Stimulated activated CD4-positive, alpha-beta T cell treated with anti-CD3 and anti-CD28 coated beads, Interleukin-4, amount 100 ng/mL, for 1 hour (primary cell): ENCODE data around the gene INPP5A.
"Not testable (repeated sequence)": the region's sequence is repeated elsewhere in the genome, so short reads cannot be mapped to it uniquely, and the experiment has no call there.

ENCODE experiments used
- DNase-seq: peaks from one replicate; pipeline ENCODE4 v3.0.0-alpha.2; 2020

Gene INPP5A

DNA sequence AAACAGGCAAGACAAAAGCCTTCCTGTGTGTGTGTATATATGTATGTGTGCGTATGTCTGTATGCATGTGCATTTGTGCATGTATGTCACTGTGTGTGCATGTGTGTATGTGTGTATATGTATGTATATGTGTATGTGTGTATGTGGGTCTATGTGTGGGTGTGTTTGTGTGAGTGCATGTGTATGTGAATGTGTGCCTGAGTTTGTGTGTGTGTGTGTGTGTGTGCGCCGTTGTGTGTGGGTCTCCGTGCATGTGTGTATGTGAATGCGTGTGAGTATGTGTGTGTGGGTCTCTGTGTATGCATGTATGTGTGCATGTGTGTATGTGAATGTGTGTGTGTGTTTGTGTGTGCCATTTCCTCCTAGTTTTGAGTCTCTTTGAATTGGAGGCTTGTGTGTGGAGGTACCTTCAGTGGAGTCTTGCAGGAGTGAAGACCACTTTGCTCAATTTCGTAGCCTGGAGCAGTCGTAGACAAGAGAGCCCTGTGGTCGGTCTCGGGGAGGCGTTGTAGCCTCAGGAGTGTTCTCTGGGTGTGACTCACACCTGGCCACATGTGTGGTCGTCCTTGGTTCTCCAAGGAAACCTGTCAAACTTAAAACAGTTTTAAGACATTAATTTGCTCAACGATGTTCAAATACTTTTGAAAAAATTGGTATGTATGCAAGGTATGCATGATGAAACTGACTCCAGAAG is 28.1 kb downstream of the INPP5A start:
- DNase-seq: no peak

DNA sequence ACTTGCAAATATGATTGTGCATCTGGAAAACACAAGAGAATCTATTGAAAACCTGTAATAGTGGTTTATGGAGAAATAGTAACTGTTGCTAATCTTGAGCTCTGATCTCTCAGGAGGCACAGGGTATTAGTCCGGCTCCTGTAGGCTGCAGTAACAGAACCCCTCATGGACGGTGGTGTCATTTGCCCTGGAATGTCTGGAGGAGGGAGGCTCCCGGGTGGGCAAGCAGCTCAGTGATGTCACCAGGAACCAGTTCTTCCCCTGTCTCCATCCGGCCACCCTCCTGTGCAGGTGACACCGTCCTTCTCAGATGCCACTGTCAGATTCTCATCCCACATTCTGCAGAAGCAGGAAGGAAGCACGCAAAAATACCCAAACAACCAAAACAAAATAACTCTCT is 29.3 kb downstream of the INPP5A start:
- no peak for DNase-seq

DNA sequence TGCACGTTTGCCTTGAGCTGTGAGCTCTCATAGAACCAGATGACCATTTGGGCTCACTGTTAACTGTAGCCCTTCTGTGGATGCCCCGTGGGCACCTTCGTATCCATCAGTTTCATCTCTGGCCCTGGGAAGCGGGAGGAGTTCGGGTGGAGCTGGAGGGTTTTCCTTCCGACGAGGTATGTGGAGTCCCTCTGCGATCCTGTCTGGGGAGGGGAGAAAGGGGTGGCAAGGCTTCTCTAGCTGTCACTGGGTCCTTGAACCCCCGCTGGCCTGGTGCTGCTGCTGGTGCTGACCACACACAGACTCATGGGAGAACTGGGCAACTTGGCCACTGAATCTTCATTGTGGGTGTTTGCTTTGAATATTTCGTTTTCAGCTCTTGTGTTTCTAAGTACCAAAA is 32.7 kb downstream of the INPP5A start:
- DNase-seq: no peak

DNA sequence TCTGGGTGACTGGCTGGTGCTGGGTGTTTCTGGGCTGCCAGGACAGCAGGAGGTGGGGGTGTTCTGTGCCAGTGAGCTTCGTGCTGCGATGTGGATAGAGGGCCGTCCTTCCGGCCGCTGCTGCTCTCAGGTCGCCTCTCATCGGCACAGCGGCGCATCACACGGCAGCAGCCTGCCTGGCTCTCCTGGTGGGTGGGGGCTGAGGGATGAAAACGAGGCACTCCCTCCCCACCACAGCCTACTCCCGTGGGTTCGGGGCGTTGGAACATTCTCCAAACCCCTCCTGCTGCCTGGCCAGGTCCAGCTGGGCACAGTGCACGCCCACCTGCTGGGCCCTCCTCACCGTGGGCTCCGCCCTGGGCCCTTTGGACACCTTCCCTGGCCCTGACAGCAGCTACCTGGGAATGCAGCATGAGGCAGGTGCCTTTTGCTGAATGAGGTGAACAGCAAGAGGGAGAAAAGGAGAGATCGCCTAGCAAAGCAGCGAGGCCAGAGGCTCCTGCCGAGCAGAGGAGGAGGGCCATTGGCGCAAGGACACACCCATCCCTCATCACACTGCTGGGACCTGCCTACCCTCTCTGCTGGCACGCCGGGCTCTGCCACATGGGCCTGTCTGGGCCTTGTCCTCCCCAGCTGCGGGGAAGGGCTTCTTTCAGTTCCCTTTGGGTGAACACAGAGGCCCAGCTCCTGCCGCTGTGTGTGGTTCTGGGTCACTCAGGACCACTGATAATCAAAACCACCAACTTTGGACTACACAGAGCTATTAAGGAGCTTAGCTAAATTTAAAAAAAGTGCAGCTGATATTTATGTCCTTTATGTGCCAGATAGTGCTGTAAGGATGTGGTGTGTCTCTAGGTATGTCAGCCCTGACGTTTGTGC is 33.4 kb downstream of the INPP5A start:
- DNase-seq: no peak

DNA sequence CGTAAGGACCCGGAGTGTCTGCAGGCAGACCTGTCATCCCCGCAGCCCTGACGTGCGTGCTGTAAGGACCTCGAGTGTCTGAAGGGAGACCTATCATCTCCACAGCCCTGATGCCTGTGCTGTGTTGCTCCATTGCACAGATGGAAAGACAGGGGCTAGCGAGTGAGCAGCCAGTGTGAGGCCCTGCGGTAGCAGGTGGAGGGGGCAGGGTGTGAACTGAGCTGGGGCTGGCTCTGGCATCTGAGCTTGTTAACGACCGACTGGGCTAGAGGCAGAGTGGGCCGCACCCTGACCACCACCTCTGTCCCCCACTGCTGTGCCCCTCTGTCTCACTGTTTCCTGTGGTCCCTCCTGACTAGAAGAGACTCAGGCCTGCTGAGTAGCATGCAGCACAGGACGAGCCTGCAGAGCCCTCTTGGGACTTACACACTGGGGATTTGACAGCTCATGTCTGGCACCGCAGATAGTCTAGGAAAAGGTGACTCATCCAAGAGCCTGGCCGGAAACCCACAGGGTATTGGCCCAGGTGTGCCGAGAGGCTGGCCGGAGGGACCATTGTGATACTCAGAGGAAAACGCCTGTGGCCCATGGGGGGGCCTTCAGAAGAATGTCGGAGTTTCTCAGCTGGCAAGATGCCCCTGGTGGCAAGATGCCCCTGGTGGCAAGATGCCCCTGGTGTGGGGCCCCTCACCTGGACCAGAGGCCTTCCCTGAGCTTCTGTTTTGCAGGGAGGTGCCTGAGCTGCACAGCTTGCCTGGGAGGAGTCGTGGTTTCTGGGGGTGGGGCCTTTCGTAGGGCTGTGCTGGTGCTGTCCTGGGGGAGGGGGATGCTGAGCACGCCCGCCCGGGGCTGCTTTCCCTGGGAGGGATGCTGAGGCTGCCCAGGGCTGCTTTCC is 34.3 kb downstream of the INPP5A start:
- DNase-seq: peak; percentile 34

DNA sequence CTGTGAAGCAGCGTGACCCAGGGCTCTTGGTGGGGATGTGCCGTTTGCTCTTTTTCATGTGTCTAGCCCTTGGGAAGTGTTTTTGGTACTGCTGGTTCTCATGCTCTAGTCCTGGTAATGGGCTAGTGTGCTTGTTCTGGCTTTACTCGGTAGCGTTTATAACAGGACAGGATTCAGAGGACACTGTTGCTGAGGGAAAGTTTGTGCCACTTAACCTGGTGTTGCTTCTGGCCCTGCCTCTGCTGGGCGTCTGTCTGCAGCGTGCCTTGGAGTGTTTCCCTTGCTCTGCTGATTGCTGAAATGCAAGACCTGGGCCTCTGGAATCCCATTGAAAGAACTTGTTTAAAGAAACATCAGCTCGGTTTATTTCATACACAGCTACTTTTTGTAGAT is 35.0 kb downstream of the INPP5A start:
- DNase-seq: no peak

DNA sequence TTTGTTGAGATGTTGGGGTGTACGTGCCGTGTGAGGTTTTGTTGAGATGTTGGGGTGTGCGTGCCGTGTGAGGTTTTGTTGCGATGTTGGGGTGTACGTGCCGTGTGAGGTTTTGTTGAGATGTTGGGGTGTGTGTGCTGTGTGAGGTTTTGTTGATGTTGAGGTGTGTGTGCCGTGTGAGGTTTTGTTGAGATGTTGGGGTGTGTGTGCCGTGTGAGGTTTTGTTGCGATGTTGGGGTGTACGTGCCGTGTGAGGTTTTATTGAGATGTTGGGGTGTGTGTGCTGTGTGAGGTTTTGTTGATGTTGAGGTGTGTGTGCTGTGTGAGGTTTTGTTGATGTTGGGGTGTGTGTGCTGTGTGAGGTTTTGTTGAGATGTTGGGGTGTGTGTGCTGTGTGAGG is 35.4 kb downstream of the INPP5A start:
- not testable (repeated sequence) for DNase-seq

DNA sequence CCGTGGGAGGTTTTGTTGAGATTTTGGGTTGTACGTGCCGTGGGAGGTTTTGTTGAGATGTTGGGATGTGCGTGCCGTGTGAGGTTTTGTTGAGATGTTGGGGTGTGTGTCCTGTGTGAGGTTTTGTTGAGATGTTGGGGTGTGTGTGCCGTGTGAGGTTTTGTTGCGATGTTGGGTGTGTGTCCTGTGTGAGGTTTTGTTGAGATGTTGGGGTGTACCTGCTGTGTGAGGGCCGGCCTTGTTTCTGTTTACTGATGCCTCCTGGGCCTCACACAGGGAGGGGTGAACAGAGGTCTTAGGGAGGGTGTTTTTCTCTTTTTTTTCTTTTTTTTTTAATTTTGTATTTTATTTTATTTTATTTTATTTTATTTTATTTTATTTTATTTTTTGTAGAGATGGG is 36.7 kb downstream of the INPP5A start:
- no peak for DNase-seq

DNA sequence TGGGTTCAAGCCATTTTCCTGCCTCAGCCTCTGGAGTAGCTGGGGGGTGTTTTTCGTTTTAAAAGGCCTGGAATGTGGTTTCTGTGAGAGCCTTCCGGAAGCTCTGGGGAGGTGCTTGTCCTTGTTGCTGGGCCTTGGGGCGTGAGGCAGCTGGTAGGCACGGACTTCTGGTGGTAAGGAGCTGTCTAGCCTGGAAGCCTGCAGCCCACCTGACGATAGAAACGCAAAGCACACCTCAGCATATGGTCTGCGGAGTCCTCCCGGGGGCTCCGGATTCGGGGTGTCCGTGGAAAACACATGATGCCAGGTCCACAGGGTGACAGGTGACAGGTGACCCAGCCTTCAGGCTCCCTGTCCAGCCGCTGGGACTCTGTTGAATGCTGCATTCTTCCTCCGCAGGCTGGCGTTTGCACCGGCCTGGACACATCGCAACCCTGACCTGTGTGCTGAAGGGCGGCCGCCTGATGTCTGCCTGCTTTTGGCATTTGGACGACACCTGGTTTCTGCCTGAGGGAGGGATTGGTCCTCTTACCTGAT is 37.3 kb downstream of the INPP5A start:
- DNase-seq: no peak

DNA sequence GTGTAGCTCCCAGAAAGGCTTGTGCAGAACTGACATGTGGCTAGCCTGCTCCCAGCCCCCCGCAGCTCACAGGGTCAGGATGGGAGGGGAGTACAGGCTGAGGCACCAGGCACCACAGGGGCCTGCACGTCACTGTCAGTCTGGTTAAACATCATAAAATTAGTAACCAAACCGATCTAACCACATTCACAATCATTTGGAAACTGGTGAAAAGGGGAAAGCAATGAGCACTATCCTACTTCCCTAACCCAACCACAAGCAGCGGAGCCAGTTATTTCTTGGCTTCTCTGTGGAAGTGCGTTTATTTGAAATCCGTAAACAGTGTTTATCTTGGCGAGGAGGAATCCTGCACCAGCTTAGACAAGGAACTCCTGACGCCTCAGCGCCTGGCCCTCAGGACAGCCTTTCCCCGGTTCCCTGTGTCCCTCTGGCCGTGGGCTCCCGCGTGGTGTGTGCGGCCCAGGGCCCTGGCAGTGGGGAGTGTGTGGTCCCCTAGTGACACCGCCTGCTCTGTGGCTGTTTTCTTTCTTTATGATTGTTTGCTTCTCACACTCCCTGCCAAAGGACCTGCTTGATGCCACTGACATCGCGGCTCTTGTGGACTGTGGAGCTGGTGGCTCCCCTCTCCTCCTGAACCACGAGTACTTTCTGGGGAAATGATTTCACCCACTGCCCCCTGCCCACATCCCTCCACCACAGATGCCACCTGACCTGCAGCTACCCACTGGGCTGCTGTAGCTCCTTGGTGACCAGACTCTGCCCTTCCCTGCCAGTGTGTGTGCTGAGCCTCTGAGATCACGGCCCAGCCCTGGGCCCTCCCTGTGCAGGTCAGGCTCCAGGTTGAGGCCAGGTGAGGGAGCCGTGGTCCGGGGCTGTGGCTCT is 38.0 kb downstream of the INPP5A start:
- no peak for DNase-seq

DNA sequence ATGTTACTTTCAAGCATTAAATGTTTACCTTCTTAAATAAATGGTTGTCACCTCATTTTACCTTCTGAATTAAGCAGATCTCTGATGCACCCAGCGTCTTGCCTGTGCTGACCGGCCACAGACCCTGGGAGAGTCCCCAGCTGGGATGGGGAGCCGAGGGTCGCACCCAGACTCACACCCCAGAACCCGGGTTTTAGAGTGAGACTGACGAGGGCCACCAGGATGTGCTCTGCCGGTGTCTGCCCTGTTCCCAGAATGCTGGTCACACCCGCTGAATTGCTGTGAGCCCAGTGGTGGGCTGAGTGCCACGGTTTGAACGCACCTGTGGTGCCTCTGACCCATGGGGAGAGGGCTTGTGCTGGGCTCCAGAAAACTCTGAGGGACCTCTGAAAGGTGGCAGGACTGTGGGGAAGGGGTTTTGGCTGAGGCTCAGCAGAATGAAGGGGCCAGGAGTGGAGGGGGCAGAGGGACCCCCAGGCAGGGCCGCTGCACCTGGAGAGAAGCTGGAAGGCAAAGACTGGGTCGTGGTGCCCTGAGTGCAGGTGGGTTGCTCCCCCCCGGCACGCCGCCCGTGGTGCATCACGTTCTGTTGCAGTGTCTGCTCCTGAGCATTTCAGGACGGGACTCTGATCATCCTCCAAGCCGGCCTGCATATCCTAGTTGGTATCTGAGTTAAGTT is 39.2 kb downstream of the INPP5A start:
- DNase-seq: no peak

DNA sequence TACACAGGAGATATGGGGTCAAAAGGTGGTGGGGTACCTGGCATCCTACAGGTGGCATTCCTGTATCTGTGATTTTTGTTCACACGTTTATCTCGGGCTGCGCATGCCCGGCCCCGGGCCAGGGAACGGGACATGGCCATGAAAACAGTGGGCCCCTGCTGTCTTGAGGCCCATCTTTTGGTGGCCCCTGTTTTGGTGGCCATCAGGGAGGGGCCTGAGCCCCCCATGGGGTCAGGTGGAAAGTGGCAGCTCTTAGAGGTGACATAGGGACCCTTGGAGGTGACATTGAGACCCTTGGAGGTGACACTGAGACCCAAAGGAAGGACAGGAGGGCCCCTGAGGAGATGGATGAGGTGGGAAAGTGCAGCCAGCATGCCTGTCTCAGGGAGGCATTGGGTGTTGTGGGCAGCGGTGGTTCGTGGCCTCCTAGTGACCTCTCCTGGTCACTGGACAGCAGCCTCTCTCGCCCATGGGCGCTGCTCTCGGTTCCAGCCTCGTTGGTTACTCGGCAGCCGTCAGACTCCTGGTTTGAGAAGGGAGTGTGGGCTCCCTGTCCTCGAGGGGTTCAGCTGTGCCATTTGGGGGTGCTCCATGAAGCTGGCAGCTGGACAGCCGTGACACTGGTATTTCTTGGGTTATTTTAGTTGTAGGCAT is 39.9 kb downstream of the INPP5A start:
- no peak for DNase-seq

DNA sequence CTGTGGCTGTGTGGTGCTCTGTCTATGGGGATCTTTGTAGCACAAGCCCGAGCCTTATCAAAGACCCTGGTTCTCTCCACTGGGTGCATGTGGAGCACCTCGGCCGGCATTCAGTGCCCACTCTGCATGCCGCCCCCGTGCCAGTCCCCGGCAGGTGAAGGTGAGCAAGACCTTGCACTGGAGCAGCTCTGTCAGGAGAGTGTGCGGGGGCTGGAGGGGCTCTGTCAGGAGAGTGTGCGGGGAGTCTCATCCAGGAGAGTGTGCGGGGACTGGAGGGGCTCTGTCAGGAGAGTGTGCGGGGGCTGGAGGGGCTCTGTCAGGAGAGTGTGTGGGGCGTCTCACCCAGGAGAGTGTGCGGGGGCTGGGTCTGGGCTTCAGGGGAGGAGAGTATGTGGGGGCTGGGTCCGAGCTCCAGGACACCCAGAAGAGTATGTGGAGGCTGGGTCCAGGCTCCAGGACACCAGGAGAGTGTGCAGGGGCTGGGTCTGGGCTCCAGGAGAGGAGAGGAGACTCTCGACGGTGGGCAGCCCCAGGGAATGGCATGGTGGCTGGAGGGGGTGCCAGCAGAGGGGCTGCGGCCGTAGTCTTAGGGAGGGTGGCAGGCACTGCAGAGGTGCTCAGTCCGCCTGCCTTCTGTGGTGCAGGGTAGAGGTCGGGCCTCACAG is 40.8 kb downstream of the INPP5A start:
- no peak for DNase-seq

DNA sequence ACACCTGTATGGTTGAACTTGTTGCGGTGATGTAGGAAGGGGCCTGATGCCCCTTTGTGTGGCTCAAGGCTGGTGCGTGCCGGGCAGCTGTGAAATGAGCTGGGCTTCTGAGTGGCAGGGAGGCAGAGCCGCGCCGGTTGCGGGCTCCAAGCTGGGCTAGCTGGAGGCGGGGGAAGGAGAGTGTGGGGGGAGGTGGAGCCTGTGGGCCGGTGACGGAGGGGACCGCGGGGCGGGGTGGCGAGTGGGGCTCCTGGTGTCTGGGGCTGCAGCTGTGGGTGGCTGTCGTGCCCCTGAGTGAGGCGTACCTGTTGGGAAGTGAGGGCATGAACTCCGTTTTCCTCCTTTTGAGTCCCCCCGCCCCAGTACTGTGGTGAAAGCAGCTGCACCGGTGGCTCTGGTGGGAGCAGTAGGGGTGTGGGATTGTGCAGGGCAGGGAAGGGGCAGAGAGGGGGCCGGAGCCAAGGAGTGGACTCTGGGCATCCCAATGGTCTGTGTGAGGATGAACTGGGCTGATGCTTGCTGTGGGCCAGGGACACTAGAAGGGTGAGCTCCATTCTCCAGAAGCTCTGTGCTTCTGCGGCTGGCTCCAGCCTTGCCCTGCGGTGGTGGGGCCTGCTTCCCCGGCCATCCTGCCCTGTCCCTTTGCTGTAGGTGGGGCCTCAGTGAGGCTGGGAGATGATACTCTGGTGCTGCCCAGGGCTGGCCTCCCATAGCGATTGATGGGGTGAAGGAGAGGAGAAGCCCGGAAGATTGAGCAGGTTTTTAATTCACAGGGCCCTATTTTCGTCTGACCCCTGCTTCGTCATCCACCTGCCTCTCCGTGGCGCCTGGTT is 41.7 kb downstream of the INPP5A start:
- no peak for DNase-seq

DNA sequence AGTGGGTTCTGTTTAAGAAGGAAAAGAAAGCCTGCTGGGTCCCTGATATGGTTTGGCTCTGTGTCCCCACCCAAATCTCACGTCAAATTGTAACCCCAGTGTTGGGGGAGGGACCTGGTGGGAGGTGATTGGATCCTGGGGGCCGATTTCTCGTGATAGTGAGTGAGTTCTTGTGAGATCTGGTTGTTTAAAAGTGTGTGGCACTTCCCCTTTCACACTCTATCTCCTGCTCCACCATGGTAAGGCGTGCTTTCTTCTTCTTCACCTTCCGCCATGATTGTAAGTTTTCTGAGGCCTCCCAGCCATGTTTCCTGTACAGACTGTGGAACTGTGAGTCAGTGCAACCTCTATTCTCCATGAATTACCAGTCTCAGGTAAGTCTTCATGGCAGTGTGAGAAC is 42.6 kb downstream of the INPP5A start:
- DNase-seq: no peak

DNA sequence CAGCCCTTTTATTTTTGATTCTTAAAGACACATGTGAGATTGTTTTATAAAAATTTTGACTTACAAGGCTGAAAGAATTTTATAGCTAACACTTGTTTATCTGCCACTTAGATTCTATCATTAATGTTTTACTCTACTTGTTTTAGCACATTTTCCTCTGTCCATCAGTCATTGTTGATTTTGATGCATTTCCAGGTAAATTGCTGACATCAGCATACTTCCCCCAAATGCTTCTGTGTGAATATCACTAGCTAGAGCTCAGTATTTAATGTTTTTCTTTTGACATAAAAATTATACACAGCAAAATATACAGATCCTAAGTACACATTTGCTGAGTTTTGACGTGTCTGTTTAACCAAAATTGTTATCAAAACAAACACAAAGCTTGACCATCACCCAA is 43.0 kb downstream of the INPP5A start:
- DNase-seq: no peak

DNA sequence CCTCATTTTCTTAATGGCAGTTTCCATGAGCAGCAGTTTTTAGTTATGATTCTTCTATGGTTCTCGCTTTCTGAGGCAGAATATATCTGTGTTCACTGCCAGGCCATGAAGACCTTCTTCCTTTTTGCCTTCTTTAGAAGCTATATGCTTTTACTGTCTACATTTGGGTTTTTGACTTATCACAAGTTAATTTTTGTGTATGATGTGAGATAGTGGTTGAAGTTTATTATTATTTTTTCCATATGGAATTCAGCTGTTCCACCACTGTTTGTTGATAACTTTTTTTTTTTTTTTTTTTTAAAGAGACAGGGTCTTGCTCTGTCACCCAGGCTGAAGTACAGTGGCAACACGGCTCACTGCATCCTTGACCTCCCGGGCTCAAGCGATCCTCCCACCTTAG is 44.5 kb downstream of the INPP5A start:
- no peak for DNase-seq

DNA sequence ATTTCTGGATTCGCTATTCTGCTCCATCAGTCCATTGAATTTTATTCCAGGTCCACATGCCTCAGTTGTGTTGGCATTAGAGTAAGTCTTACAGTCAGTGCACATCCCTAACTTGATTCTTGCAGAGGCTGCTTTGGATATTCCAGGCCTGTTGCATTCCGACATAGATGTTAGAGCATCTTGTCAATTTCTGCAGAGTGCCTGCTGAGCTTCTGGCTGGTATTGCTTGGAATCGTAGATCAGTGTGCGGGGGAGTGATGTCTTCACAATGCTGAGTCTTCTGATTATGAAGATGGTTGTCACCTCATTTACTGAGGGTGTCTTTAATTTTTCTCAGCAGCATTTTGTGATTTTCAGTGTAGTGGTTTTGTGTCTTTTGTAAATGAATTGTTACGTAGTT is 45.2 kb downstream of the INPP5A start:
- DNase-seq: no peak

DNA sequence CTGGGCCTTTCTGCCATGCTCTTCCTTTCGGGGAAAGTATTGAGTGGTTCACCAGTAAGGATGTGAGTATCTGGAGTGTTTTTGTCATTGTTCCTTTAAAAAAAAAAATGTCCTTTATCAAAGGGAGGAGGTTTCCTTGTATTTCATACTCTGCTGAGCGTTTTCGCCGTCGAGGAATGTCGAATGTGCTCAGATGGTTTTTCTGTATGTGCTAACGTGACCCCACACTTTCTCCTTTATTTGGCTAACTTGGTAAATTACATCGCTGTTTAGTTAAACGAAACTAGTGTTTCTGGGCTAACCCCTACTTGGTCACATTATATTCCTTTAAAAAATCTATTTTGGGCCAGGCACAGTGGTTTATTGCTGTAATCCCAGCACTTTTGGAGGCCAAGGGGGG is 45.9 kb downstream of the INPP5A start:
- DNase-seq: no peak
